ENCODE results near the gene DSG2. TPM values are rescaled to one million over a fixed set of nuclear protein-coding genes. Genes with fewer than 3 reads are reported as not detected.

Gene DSG2
- total and polyA plus RNA-seq, 9 donors = 13.7 to 43.7 (median 21.9) TPM

GRCh38 chr18:31573051-31573450 is 75.1 kb downstream of the DSG2 start:
- TF ChIP-seq CTCF (IDR thresholded peaks at IDR 0.05) (no peak), EP300 (IDR thresholded peaks at IDR 0.05) (no peak), POLR2A (IDR thresholded peaks at IDR 0.05) (no peak)
- intact Hi-C loops (cut with DNase I) = no loop called here
- no peak for DNase-seq
- no peaks in the 10 kb centered on the region for H3K27me3 ChIP-seq
- 84 to 87% (median 85%) methylated on average over 3 of the region's 3 CpGs for WGBS, 3 donors
- no peaks in the 10 kb centered on the region for H3K4me1 ChIP-seq (ENCODE audit: insufficient read depth)
- H3K27ac ChIP-seq = no peak overlapping the region
- H3K4me3 ChIP-seq = no peak overlapping the region
- no peaks in the 10 kb centered on the region for H3K9me3 ChIP-seq
- no peaks in the 10 kb centered on the region for H3K36me3 ChIP-seq

- Histone ChIP-seq H3K4me3 (no peak overlapping the region), H3K4me1 (ENCODE audit: insufficient read depth) (no peaks in the 10 kb centered on the region), H3K27me3 (no peaks in the 10 kb centered on the region), H3K27ac (no peak overlapping the region), H3K9me3 (no peaks in the 10 kb centered on the region), H3K36me3 (no peaks in the 10 kb centered on the region)
- WGBS, 3 donors = 57 to 80% (median 77%) methylated on average over 1 of the region's 1 CpG
- TF ChIP-seq EP300 (IDR thresholded peaks at IDR 0.05) = no peak
- TF ChIP-seq CTCF (IDR thresholded peaks at IDR 0.05) = no peak
- no peak for TF ChIP-seq POLR2A (IDR thresholded peaks at IDR 0.05)
- intact Hi-C loops (cut with DNase I) = no loop called here
- DNase-seq = no peak
Observed at GRCh38 chr18:31574359-31574758, 76.4 kb downstream of the DSG2 start.

- H3K4me1 ChIP-seq (ENCODE audit: insufficient read depth) = no peaks in the 10 kb centered on the region
- no peaks in the 10 kb centered on the region for H3K9me3 ChIP-seq
- no peak for DNase-seq
- no peaks in the 10 kb centered on the region for H3K27me3 ChIP-seq
- no peak overlapping the region for H3K27ac ChIP-seq
- no peak overlapping the region for H3K4me3 ChIP-seq
- no peaks in the 10 kb centered on the region for H3K36me3 ChIP-seq
- intact Hi-C loops (cut with DNase I) = no loop called here
- 49 to 65% (median 64%) methylated on average over 3 of the region's 3 CpGs for WGBS, 3 donors
- TF ChIP-seq POLR2A (IDR thresholded peaks at IDR 0.05) = no peak
- no peak for TF ChIP-seq CTCF (IDR thresholded peaks at IDR 0.05)
- no peak for TF ChIP-seq EP300 (IDR thresholded peaks at IDR 0.05)
Observed at GRCh38 chr18:31575515-31576257, 77.7 kb downstream of the DSG2 start.

GRCh38 chr18:31576670-31577069 is 78.7 kb downstream of the DSG2 start:
- Histone ChIP-seq H3K36me3 (no peaks in the 10 kb centered on the region), H3K27ac (no peak overlapping the region), H3K27me3 (no peaks in the 10 kb centered on the region), H3K4me3 (no peak overlapping the region), H3K9me3 (no peaks in the 10 kb centered on the region), H3K4me1 (ENCODE audit: insufficient read depth) (no peaks in the 10 kb centered on the region)
- no peak for DNase-seq
- intact Hi-C loops (cut with DNase I) = no loop called here
- 64 to 80% (median 78%) methylated on average over 4 of the region's 4 CpGs for WGBS, 3 donors
- TF ChIP-seq EP300 (IDR thresholded peaks at IDR 0.05) (no peak), CTCF (IDR thresholded peaks at IDR 0.05) (no peak), POLR2A (IDR thresholded peaks at IDR 0.05) (no peak)

All from ovary (tissue), 9 donors.